ENCODE results near the gene CNTNAP2. TPM values are rescaled to one million over a fixed set of nuclear protein-coding genes. Genes with fewer than 3 reads are reported as not detected.

The CNTNAP2 gene
- total RNA-seq, 1 donor from 2014 or later = 0.49 TPM

GRCh38 chr7:146249272-146249671, 132.7 kb downstream of the CNTNAP2 start:
- no peak for DNase-seq (ENCODE audit: low spot score)
- ATAC-seq = no peak
- intact Hi-C loops (cut with DNase I) = no loop called here

- intact Hi-C loops (cut with DNase I) = no loop called here
- DNase-seq (ENCODE audit: low spot score) (no peak), ATAC-seq (no peak)
Measured at GRCh38 chr7:146255609-146256008, 139.0 kb downstream of the CNTNAP2 start.

- DNase-seq (ENCODE audit: low spot score) (no peak), ATAC-seq (no peak)
- intact Hi-C loops (cut with DNase I) = no loop called here
Measured at GRCh38 chr7:146262527-146262926, 145.9 kb downstream of the CNTNAP2 start.

- DNase-seq (ENCODE audit: low spot score) (no peak), ATAC-seq (no peak)
- intact Hi-C loops (cut with DNase I) = no loop called here
Measured at GRCh38 chr7:146276888-146277287, 160.3 kb downstream of the CNTNAP2 start.

- intact Hi-C loops (cut with DNase I) = no loop called here
- DNase-seq (ENCODE audit: low spot score) (no peak), ATAC-seq (no peak)
Measured at GRCh38 chr7:146285418-146285817, 168.8 kb downstream of the CNTNAP2 start.

- intact Hi-C loops (cut with DNase I) = no loop called here
- no peak for DNase-seq (ENCODE audit: low spot score)
- ATAC-seq = no peak
Measured at GRCh38 chr7:146290746-146291145, 174.1 kb downstream of the CNTNAP2 start.

GRCh38 chr7:146291900-146292299, 175.3 kb downstream of the CNTNAP2 start:
- intact Hi-C loops (cut with DNase I) = no loop called here
- DNase-seq (ENCODE audit: low spot score) (no peak), ATAC-seq (no peak)

GRCh38 chr7:146296028-146296427, 179.4 kb downstream of the CNTNAP2 start:
- no peak for DNase-seq (ENCODE audit: low spot score)
- intact Hi-C loops (cut with DNase I) = no loop called here
- no peak for ATAC-seq

- ATAC-seq = no peak
- intact Hi-C loops (cut with DNase I) = no loop called here
- no peak for DNase-seq (ENCODE audit: low spot score)
Measured at GRCh38 chr7:146314962-146315361, 198.4 kb downstream of the CNTNAP2 start.

GRCh38 chr7:146319629-146320028, 203.0 kb downstream of the CNTNAP2 start:
- intact Hi-C loops (cut with DNase I) = no loop called here

GRCh38 chr7:146321301-146321700, 204.7 kb downstream of the CNTNAP2 start:
- DNase-seq (ENCODE audit: low spot score) (no peak), ATAC-seq (no peak)
- intact Hi-C loops (cut with DNase I) = no loop called here

More at GRCh38 chr7:146319629-146320028, 203.0 kb downstream of the CNTNAP2 start:
- ATAC-seq (no peak), DNase-seq (ENCODE audit: low spot score) (no peak)

- ATAC-seq = no peak
- DNase-seq (ENCODE audit: low spot score) = no peak
- intact Hi-C loops (cut with DNase I) = no loop called here
Measured at GRCh38 chr7:146331369-146331768, 214.8 kb downstream of the CNTNAP2 start.

- ATAC-seq (no peak), DNase-seq (ENCODE audit: low spot score) (no peak)
- intact Hi-C loops (cut with DNase I) = no loop called here
Measured at GRCh38 chr7:146345251-146345650, 228.7 kb downstream of the CNTNAP2 start.

GRCh38 chr7:146346096-146346495, 229.5 kb downstream of the CNTNAP2 start:
- intact Hi-C loops (cut with DNase I) = no loop called here
- ATAC-seq = no peak
- no peak for DNase-seq (ENCODE audit: low spot score)

- intact Hi-C loops (cut with DNase I) = no loop called here
- ATAC-seq = no peak
Measured at GRCh38 chr7:146355216-146355615, 238.6 kb downstream of the CNTNAP2 start.

GRCh38 chr7:146359176-146359575, 242.6 kb downstream of the CNTNAP2 start:
- intact Hi-C loops (cut with DNase I) = no loop called here
- ATAC-seq (no peak), DNase-seq (ENCODE audit: low spot score) (no peak)

More at GRCh38 chr7:146355216-146355615, 238.6 kb downstream of the CNTNAP2 start:
- DNase-seq (ENCODE audit: low spot score) = no peak

- no peak for ATAC-seq
- no peak for DNase-seq (ENCODE audit: low spot score)
- intact Hi-C loops (cut with DNase I) = no loop called here
Measured at GRCh38 chr7:146366938-146367337, 250.3 kb downstream of the CNTNAP2 start.

GRCh38 chr7:146370171-146370570, 253.6 kb downstream of the CNTNAP2 start:
- no peak for DNase-seq (ENCODE audit: low spot score)
- intact Hi-C loops (cut with DNase I) = no loop called here
- no peak for ATAC-seq

- intact Hi-C loops (cut with DNase I) = no loop called here
- no peak for DNase-seq (ENCODE audit: low spot score)
- no peak for ATAC-seq
Measured at GRCh38 chr7:146375170-146375569, 258.6 kb downstream of the CNTNAP2 start.

GRCh38 chr7:146378196-146378595, 261.6 kb downstream of the CNTNAP2 start:
- intact Hi-C loops (cut with DNase I) = no loop called here
- DNase-seq (ENCODE audit: low spot score) = no peak
- ATAC-seq = no peak

- ATAC-seq (no peak), DNase-seq (ENCODE audit: low spot score) (no peak)
- intact Hi-C loops (cut with DNase I) = no loop called here
Measured at GRCh38 chr7:146387140-146387539, 270.5 kb downstream of the CNTNAP2 start.

- DNase-seq (ENCODE audit: low spot score) (no peak), ATAC-seq (no peak)
- intact Hi-C loops (cut with DNase I) = no loop called here
Measured at GRCh38 chr7:146388928-146389327, 272.3 kb downstream of the CNTNAP2 start.

Measured in sciatic nerve (tissue), 2 donors.